Neural cell (in vitro differentiated cells): ENCODE measurements around the gene LPP. TPM values are rescaled to one million over a fixed set of nuclear protein-coding genes. Genes with fewer than 3 reads are reported as not detected.

ENCODE experiments used
- H2AFZ ChIP-seq: fragments of 200-600, 300-800 bp; sonication (generic), shearing (Covaris generic); 2 replicates; pipeline ENCODE4 v1.6.0; 2014; ENCODE audit warnings: low read depth, mild to moderate bottlenecking, antibody characterized with exemption, low read length, moderate library complexity
- H3F3A ChIP-seq: fragments of 200-600 bp; shearing (Covaris generic); 2 replicates; pipeline ENCODE4 v1.6.1; 2016; ENCODE audit warnings: mild to moderate bottlenecking, moderate library complexity, mixed read lengths, antibody characterized with exemption, low read length; ENCODE audit not compliant: insufficient read depth, poor library complexity, severe bottlenecking
- H3K27ac ChIP-seq: fragments of 200-600, 300-800 bp; sonication (generic), shearing (Covaris generic); 2 replicates; pipeline ENCODE4 v1.5.1; 2014; ENCODE audit warnings: mild to moderate bottlenecking, low read length, moderate library complexity
- H3K27me3 ChIP-seq: fragments of 300-800, 200-600 bp; sonication (generic), shearing (Covaris generic); 2 replicates; pipeline ENCODE4 v1.6.0; 2014; ENCODE audit warnings: mild to moderate bottlenecking, low read depth, low read length, moderate library complexity; ENCODE audit not compliant: insufficient read depth
- H3K36me3 ChIP-seq: fragments of 300-800, 200-600 bp; sonication (generic), shearing (Covaris generic); 2 replicates; pipeline ENCODE4 v1.5.1; 2014; ENCODE audit warnings: mild to moderate bottlenecking, antibody characterized with exemption, low read length, moderate library complexity; ENCODE audit not compliant: insufficient read depth
- H3K4me2 ChIP-seq: fragments of 300-800, 200-600 bp; sonication (generic), shearing (Covaris generic); 2 replicates; pipeline ENCODE4 v1.6.0; 2014; ENCODE audit warnings: mild to moderate bottlenecking, low read length
- H3K4me3 ChIP-seq: fragments of 300-800, 200-600 bp; sonication (generic), shearing (Covaris generic); 2 replicates; pipeline ENCODE4 v1.5.1; 2014; ENCODE audit warnings: mild to moderate bottlenecking, low read length, moderate library complexity
- H3K79me2 ChIP-seq: fragments of 200-600 bp; shearing (Covaris generic); replicated peaks from 2 replicates; pipeline ENCODE4 v1.6.0; 2014; ENCODE audit warnings: mild to moderate bottlenecking, low read length, moderate library complexity; ENCODE audit not compliant: insufficient read depth
- H3K9ac ChIP-seq: fragments of 300-800, 200-600 bp; sonication (generic), shearing (Covaris generic); 2 replicates; pipeline ENCODE4 v1.6.1; 2016; ENCODE audit warnings: mild to moderate bottlenecking, low read length, mixed read lengths
- H3K9me2 ChIP-seq: fragments of 200-600 bp; shearing (Covaris generic); 2 replicates; pipeline ENCODE4 v1.6.1; 2016; ENCODE audit warnings: mild to moderate bottlenecking, low read length, mixed read lengths; ENCODE audit not compliant: insufficient read depth
- H3K9me3 ChIP-seq: fragments of 200-600, 300-800 bp; sonication (generic), shearing (Covaris generic); 2 replicates; pipeline ENCODE4 v1.6.1; 2016; ENCODE audit warnings: mild to moderate bottlenecking, mixed run types, low read length, moderate library complexity, mixed read lengths
- H4K20me1 ChIP-seq: fragments of 200-600 bp; shearing (Covaris generic); 2 replicates; pipeline ENCODE4 v1.6.1; 2016; ENCODE audit warnings: mild to moderate bottlenecking, mixed run types; ENCODE audit not compliant: insufficient read depth
- EP300 ChIP-seq: fragments of 450-650 bp; conservative IDR thresholded peaks from 2 replicates; pipeline ENCODE4 v1.6.1; 2014; ENCODE audit warnings: antibody characterized with exemption, mild to moderate bottlenecking, moderate library complexity; ENCODE audit not compliant: poor library complexity, severe bottlenecking
- EZH2 ChIP-seq: fragments of 200-600, 300-800 bp; shearing (Covaris generic), sonication (generic); IDR thresholded peaks from 2 replicates; pipeline ENCODE4 v1.6.1; 2014; ENCODE audit warnings: antibody characterized with exemption, low read length, borderline replicate concordance, mild to moderate bottlenecking; ENCODE audit not compliant: insufficient read depth, poor library complexity, severe bottlenecking
- MXI1 ChIP-seq: fragments of 450-650 bp; conservative IDR thresholded peaks from 2 replicates; pipeline ENCODE4 v1.6.1; 2014; ENCODE audit warnings: antibody characterized with exemption, mild to moderate bottlenecking; ENCODE audit not compliant: poor library complexity, severe bottlenecking
- POLR2AphosphoS5 ChIP-seq: IDR thresholded peaks from 2 replicates; pipeline ENCODE4 v1.6.1; 2012
- RAD21 ChIP-seq: fragments of 450-650 bp; conservative IDR thresholded peaks from 2 replicates; pipeline ENCODE4 v1.6.1; 2014; ENCODE audit warnings: antibody characterized with exemption, mild to moderate bottlenecking, moderate library complexity
- REST ChIP-seq: IDR thresholded peaks from 2 replicates; pipeline ENCODE4 v1.6.1; 2012; ENCODE audit warnings: borderline replicate concordance
- SMC3 ChIP-seq: fragments of 450-650 bp; conservative IDR thresholded peaks from 2 replicates; pipeline ENCODE4 v1.6.1; 2014; ENCODE audit warnings: antibody characterized with exemption, mild to moderate bottlenecking, moderate library complexity; ENCODE audit not compliant: poor library complexity
- TAF1 ChIP-seq: IDR thresholded peaks from 2 replicates; pipeline ENCODE4 v1.6.1; 2012; ENCODE audit warnings: low read depth
- polyA plus RNA-seq: library from polyadenylated mRNA; depleted of rRNA; stranded (reverse); fragments of >200 nt; gene quantifications from 2 replicates; pipeline ENCODE4 v1.2.3, GENCODE V29; 2014
- TF ChIP-seq, protein P1 (sequence below): fragments of 450-650 bp; IDR thresholded peaks from 2 replicates; pipeline ENCODE4 v1.5.1; 2014; ENCODE audit warnings: antibody characterized with exemption, mild to moderate bottlenecking, moderate library complexity; ENCODE audit not compliant: poor library complexity, severe bottlenecking

The LPP gene
- polyA plus RNA-seq, 1 donor from 2014 or later = 3.0 TPM

GRCh38 chr3:188692700-188693099 is 538.7 kb downstream of the LPP start:
- TF ChIP-seq RAD21 = no peak
- TF ChIP-seq, protein P1, sequence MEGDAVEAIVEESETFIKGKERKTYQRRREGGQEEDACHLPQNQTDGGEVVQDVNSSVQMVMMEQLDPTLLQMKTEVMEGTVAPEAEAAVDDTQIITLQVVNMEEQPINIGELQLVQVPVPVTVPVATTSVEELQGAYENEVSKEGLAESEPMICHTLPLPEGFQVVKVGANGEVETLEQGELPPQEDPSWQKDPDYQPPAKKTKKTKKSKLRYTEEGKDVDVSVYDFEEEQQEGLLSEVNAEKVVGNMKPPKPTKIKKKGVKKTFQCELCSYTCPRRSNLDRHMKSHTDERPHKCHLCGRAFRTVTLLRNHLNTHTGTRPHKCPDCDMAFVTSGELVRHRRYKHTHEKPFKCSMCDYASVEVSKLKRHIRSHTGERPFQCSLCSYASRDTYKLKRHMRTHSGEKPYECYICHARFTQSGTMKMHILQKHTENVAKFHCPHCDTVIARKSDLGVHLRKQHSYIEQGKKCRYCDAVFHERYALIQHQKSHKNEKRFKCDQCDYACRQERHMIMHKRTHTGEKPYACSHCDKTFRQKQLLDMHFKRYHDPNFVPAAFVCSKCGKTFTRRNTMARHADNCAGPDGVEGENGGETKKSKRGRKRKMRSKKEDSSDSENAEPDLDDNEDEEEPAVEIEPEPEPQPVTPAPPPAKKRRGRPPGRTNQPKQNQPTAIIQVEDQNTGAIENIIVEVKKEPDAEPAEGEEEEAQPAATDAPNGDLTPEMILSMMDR = no peak
- TF ChIP-seq REST = no peak
- no peak for TF ChIP-seq SMC3
- no peak for TF ChIP-seq MXI1
- TF ChIP-seq POLR2AphosphoS5 = no peak
- TF ChIP-seq TAF1 = no peak
- no peak for TF ChIP-seq EP300
- TF ChIP-seq EZH2 = no peak
- no peaks in the 10 kb centered on the region for H3K9me2 ChIP-seq
- no peak overlapping the region for H3K4me2 ChIP-seq
- no peak overlapping the region for H2AFZ ChIP-seq
- H3K27ac ChIP-seq = no peak overlapping the region
- H3K27me3 ChIP-seq = no peaks in the 10 kb centered on the region
- H3K9me3 ChIP-seq = no peaks in the 10 kb centered on the region
- H3K79me2 ChIP-seq = no peaks in the 10 kb centered on the region
- no peaks in the 10 kb centered on the region for H4K20me1 ChIP-seq
- no peak overlapping the region for H3K4me3 ChIP-seq
- H3F3A ChIP-seq = no peaks in the 10 kb centered on the region
- no peaks in the 10 kb centered on the region for H3K36me3 ChIP-seq
- no peak overlapping the region for H3K9ac ChIP-seq

DNA sequence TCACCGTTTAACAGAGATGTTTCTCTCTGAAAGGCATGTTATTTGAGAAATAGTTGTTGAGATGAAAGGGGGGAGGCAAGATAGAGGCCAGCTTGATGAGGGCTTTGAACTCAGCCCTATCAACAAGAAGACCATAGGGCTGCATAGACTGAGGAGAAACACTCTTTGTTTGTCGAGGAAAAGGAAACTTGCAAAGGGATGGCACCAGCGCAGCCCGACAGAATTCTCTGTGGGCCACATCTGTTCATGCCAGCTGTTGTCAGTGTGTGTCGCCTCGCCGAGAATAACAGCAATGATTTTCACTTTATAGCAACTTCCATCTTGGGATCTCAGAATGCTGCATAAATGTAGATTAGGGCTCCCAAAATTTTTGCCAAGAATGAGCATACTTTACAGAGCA is 539.5 kb downstream of the LPP start:
- no peaks in the 10 kb centered on the region for H3K27me3 ChIP-seq
- no peak overlapping the region for H3K4me2 ChIP-seq
- no peaks in the 10 kb centered on the region for H3K9me2 ChIP-seq
- no peaks in the 10 kb centered on the region for H3K79me2 ChIP-seq
- no peaks in the 10 kb centered on the region for H3K9me3 ChIP-seq
- TF ChIP-seq EP300 = no peak
- no peak for TF ChIP-seq TAF1
- TF ChIP-seq, protein P1 = no peak
- TF ChIP-seq SMC3 = no peak
- TF ChIP-seq RAD21 = no peak
- no peak for TF ChIP-seq POLR2AphosphoS5
- TF ChIP-seq MXI1 = no peak
- no peak for TF ChIP-seq REST
- TF ChIP-seq EZH2 = no peak
- H3K27ac ChIP-seq = no peak overlapping the region
- H3F3A ChIP-seq = no peaks in the 10 kb centered on the region
- no peak overlapping the region for H2AFZ ChIP-seq
- no peak overlapping the region for H3K4me3 ChIP-seq
- H3K36me3 ChIP-seq = no peaks in the 10 kb centered on the region
- no peak overlapping the region for H3K9ac ChIP-seq
- no peaks in the 10 kb centered on the region for H4K20me1 ChIP-seq
